Measurements from ENCODE around the gene DNAH11. TPM values are rescaled to one million over a fixed set of nuclear protein-coding genes. Genes with fewer than 3 reads are reported as not detected.

DNAH11 gene
- total RNA-seq, 3 donors from 2014 or later, result 0.32 to 2.2 (median 0.33) TPM

DNA sequence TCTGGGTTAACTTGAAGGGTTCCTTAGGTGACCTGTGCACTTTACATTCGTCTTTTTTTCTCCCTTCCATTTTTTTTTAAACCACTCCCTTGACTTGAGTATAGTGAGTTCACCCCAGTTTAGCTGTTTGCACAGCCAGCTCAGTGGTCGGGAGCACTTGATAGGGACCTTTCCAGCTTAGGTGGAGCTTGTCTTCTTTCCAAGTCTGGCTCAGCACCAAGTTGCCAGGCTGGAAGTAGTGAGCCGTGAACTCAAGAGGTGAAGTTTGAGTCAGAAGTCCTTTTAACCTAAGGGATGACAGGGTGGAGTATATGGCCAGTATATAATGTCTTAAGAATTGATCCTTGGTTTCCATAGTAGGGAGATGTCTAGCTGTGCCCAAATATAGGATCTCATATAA, 7.2 kb downstream of the DNAH11 start:
- Histone ChIP-seq H3K4me3 (no peak overlapping the region), H3K4me1 (no peaks in the 10 kb centered on the region), H3K27me3 (no peaks in the 10 kb centered on the region), H3K9me3 (no peaks in the 10 kb centered on the region), H3K27ac (no peak overlapping the region), H3K36me3 (no peaks in the 10 kb centered on the region)
- TF ChIP-seq, protein P1, sequence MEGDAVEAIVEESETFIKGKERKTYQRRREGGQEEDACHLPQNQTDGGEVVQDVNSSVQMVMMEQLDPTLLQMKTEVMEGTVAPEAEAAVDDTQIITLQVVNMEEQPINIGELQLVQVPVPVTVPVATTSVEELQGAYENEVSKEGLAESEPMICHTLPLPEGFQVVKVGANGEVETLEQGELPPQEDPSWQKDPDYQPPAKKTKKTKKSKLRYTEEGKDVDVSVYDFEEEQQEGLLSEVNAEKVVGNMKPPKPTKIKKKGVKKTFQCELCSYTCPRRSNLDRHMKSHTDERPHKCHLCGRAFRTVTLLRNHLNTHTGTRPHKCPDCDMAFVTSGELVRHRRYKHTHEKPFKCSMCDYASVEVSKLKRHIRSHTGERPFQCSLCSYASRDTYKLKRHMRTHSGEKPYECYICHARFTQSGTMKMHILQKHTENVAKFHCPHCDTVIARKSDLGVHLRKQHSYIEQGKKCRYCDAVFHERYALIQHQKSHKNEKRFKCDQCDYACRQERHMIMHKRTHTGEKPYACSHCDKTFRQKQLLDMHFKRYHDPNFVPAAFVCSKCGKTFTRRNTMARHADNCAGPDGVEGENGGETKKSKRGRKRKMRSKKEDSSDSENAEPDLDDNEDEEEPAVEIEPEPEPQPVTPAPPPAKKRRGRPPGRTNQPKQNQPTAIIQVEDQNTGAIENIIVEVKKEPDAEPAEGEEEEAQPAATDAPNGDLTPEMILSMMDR (IDR thresholded peaks at IDR 0.05), result no peak
- TF ChIP-seq POLR2AphosphoS5 (IDR thresholded peaks at IDR 0.05) (no peak), POLR2A (IDR thresholded peaks at IDR 0.05) (no peak)
- intact Hi-C loops (cut with DNase I; ENCODE audit: low total_unique reads), result no loop called here
- DNase-seq (ENCODE audit: low spot score in 2 of 2), result no peak

DNA sequence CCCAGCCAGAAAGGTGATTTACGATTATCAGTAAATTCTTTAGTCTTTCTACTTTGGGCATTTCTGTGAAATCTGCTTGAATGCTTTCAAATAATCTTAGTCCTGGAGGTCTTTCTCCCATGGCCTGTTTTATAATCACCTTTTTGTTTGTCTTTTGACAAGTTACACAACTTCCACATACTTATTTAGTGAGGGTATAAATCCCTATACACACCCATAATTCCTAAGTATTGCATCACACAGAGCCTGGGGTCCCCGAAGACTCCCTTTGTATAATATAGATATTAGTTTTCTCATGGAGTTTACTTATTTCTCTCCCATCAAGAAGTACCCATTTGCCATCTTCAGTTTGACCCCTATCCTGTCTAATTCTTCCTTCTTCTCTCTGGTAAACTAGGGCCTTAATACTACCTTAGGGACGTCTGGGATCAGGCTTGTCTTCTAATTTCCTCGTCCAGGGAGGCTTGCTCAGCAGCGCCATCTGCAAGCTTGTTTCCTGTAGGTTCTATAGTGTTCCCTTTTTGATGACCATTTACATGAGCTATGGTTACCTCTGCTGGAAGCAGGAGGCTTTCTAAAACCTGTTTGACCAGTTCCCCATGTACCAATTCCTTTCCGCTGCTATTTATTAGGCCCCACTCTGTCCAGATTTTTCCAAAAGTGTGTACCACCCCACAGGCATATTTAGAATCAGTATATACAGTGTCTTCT, 8.1 kb downstream of the DNAH11 start:
- Histone ChIP-seq H3K9me3 (no peaks in the 10 kb centered on the region), H3K27me3 (no peaks in the 10 kb centered on the region), H3K36me3 (no peaks in the 10 kb centered on the region), H3K4me1 (no peaks in the 10 kb centered on the region), H3K27ac (no peak overlapping the region), H3K4me3 (no peak overlapping the region)
- DNase-seq (ENCODE audit: low spot score in 2 of 2), result no peak
- intact Hi-C loops (cut with DNase I; ENCODE audit: low total_unique reads), result no loop called here
- TF ChIP-seq POLR2A (IDR thresholded peaks at IDR 0.05) (no peak), POLR2AphosphoS5 (IDR thresholded peaks at IDR 0.05) (no peak)
- TF ChIP-seq, protein P1 (IDR thresholded peaks at IDR 0.05), result no peak

DNA sequence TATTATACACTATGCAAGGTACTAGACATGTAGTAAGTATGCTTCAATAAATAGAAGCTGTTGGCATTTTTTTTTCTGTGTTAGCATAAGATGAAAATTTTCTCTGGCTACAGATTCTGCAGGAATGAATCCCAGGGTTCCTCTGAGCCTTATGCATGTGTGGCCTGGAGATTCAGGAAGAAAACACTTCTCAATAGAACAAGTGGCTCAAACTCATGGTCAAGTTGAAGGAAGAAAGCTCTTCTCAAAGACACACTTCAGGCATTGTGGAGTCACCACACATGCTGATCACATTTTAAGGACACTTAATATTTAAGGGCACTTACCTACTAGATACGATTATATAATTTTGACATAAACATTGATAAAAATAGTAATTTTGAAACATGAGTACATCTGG, 19.5 kb downstream of the DNAH11 start:
- intact Hi-C loops (cut with DNase I; ENCODE audit: low total_unique reads), result no loop called here
- no peaks in the 10 kb centered on the region for H3K27me3 ChIP-seq
- no peak overlapping the region for H3K27ac ChIP-seq
- TF ChIP-seq POLR2A (IDR thresholded peaks at IDR 0.05) (no peak), POLR2AphosphoS5 (IDR thresholded peaks at IDR 0.05) (no peak)
- TF ChIP-seq, protein P1 (IDR thresholded peaks at IDR 0.05), result no peak
- no peak overlapping the region for H3K4me3 ChIP-seq
- H3K9me3 ChIP-seq, result no peaks in the 10 kb centered on the region
- H3K36me3 ChIP-seq, result no peaks in the 10 kb centered on the region
- no peaks in the 10 kb centered on the region for H3K4me1 ChIP-seq
- DNase-seq (ENCODE audit: low spot score in 2 of 2), result no peak

DNA sequence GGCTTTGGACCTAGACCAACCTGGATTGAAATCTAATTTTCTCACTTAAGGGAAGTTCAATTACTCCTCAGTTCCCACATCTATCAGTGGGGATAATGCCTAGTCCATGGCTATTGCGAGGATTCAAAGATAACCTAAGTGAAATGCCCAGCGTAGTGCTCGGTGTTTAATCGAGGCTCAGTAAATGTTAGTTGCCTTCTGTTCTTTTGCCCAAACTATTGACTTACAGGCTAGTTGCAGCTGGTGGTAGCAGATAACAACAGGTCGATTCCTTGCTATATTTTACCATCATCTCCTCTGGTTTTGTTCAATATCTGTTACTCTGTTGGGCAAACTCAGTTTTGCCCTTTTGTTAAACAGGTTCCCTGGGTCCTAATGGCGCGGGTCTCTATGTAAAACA, 22.8 kb downstream of the DNAH11 start:
- H3K36me3 ChIP-seq, result no peaks in the 10 kb centered on the region
- TF ChIP-seq POLR2AphosphoS5 (IDR thresholded peaks at IDR 0.05) (no peak), POLR2A (IDR thresholded peaks at IDR 0.05) (no peak)
- TF ChIP-seq, protein P1 (IDR thresholded peaks at IDR 0.05), result no peak
- DNase-seq (ENCODE audit: low spot score in 2 of 2), result no peak
- no peak overlapping the region for H3K27ac ChIP-seq
- intact Hi-C loops (cut with DNase I; ENCODE audit: low total_unique reads), result no loop called here
- H3K27me3 ChIP-seq, result no peaks in the 10 kb centered on the region
- H3K4me1 ChIP-seq, result no peaks in the 10 kb centered on the region
- H3K4me3 ChIP-seq, result no peak overlapping the region
- no peaks in the 10 kb centered on the region for H3K9me3 ChIP-seq

DNA sequence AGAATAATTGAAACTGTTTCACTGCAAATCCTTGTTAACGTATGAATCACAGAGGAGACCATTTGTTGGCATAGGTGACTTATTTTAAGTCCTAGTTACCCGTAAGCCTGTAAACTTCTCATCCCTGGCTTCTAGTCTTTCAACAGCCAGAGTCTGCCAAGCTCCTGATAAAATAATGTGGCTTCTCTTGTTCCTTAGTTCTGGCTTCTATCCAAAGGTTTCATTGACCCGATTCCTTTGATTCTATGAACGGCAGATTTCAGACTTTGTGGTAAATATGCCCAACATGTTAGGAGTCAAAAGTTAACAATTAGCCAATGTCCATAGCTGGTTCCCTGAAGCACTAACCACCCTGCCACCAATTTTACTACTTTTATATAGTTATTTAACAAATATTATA, 23.3 kb downstream of the DNAH11 start:
- Histone ChIP-seq H3K4me3 (no peak overlapping the region), H3K9me3 (no peaks in the 10 kb centered on the region), H3K27me3 (no peaks in the 10 kb centered on the region), H3K27ac (no peak overlapping the region), H3K36me3 (no peaks in the 10 kb centered on the region), H3K4me1 (no peaks in the 10 kb centered on the region)
- intact Hi-C loops (cut with DNase I; ENCODE audit: low total_unique reads), result no loop called here
- no peak for DNase-seq (ENCODE audit: low spot score in 2 of 2)
- TF ChIP-seq, protein P1 (IDR thresholded peaks at IDR 0.05), result no peak
- TF ChIP-seq POLR2AphosphoS5 (IDR thresholded peaks at IDR 0.05) (no peak), POLR2A (IDR thresholded peaks at IDR 0.05) (no peak)
